Endothelial cell of umbilical vein (primary cell): ENCODE measurements around the gene MOB3B. TPM values are rescaled to one million over a fixed set of nuclear protein-coding genes. Genes with fewer than 3 reads are reported as not detected.

Source experiments
- BruUV-seq: library from RNA; stranded (reverse); fragments of 400-500 nt; replicated peaks from 2 replicates; lab custom pipeline; 2021; lab: Mats Ljungman, UMichigan
- CTCF ChIA-PET: fragments of 300-600, 350-600 bp; sonication (Branson Sonifier 250); formaldehyde crosslinking; loops from one replicate; lab custom pipeline; 2021; ENCODE audit warnings: antibody characterized with exemption, inconsistent platforms; lab: Charles Lee
- POLR2A ChIA-PET: fragments of 300-600, 350-600 bp; sonication (Branson Sonifier 250); formaldehyde crosslinking; loops from one replicate; lab custom pipeline; 2021; ENCODE audit warnings: antibody characterized with exemption, inconsistent platforms; lab: Charles Lee
- DNase-seq: peaks from one replicate; pipeline ENCODE4 v3.0.0-alpha.2; 2011; ENCODE audit warnings: low read depth, low spot score
- FAIRE-seq: peaks from 2 replicates; lab custom pipeline; 2011; peaks lifted over from hg19 to GRCh38; lab: Jason Lieb, UNC
- H2AFZ ChIP-seq: 2 replicates; pipeline ENCODE4 v1.6.0; 2012; ENCODE audit warnings: low read depth, low read length, control low read depth, inconsistent platforms
- H3K27ac ChIP-seq: 2 replicates; pipeline ENCODE4 v1.5.1; 2011; ENCODE audit warnings: low read depth, mild to moderate bottlenecking, control low read depth, low read length, moderate library complexity; ENCODE audit not compliant: insufficient read depth
- H3K27me3 ChIP-seq, 2 experiments: 2 replicates each; pipeline versions ENCODE4 v1.6.0 to v1.6.1; 2011; ENCODE audit warnings: low read length in 2 of 2, mixed read lengths in 1 of 2; ENCODE audit not compliant: control insufficient read depth in 2 of 2, insufficient read depth in 2 of 2
- H3K36me3 ChIP-seq, 2 experiments: 2 replicates in 1 of 2; 3 replicates in 1 of 2; pipeline ENCODE4 v1.5.1; 2011; ENCODE audit warnings: low read length in 2 of 2, mild to moderate bottlenecking in 1 of 2, moderate library complexity in 1 of 2; ENCODE audit not compliant: control insufficient read depth in 2 of 2, insufficient read depth in 2 of 2; ENCODE audit errors: extremely low read depth in 1 of 2
- H3K4me1 ChIP-seq: 3 replicates; pipeline ENCODE4 v1.5.1; 2011; ENCODE audit warnings: mild to moderate bottlenecking, low read length; ENCODE audit not compliant: control insufficient read depth, insufficient read depth; ENCODE audit errors: extremely low read depth
- H3K4me2 ChIP-seq: 2 replicates; pipeline ENCODE4 v1.6.1; 2011; ENCODE audit warnings: low read length, control low read depth, mixed read lengths; ENCODE audit not compliant: insufficient read depth
- H3K4me3 ChIP-seq, 3 experiments: fragments of 200-600 bp in 1 of 3; sonication (generic), shearing (Covaris generic) in 1 of 3; replicated peaks in 1 of 3; 2 replicates each; pipeline ENCODE4 v1.5.1; 2011 to 2016; ENCODE audit warnings: control low read depth in 3 of 3, low read length in 3 of 3, mild to moderate bottlenecking in 2 of 3, inconsistent platforms in 1 of 3, low read depth in 1 of 3, moderate library complexity in 1 of 3; ENCODE audit not compliant: insufficient read depth in 1 of 3
- H3K79me2 ChIP-seq: 2 replicates; pipeline ENCODE4 v1.6.0; 2012; ENCODE audit warnings: low read length, inconsistent platforms; ENCODE audit not compliant: control insufficient read depth, insufficient read depth
- H3K9ac ChIP-seq: replicated peaks from 2 replicates; pipeline ENCODE3; 2011; ENCODE audit warnings: low read length, control low read depth; ENCODE audit not compliant: insufficient read depth; ENCODE audit errors: extremely low read depth
- H3K9me1 ChIP-seq: replicated peaks from 3 replicates; pipeline ENCODE4 v1.6.0; 2011; ENCODE audit warnings: mild to moderate bottlenecking, low read length; ENCODE audit not compliant: control insufficient read depth, insufficient read depth; ENCODE audit errors: extremely low read depth
- H3K9me3 ChIP-seq: replicated peaks from 2 replicates; pipeline ENCODE4 v1.5.1; 2012; ENCODE audit warnings: low read length, inconsistent platforms; ENCODE audit not compliant: control insufficient read depth, insufficient read depth
- H4K20me1 ChIP-seq: replicated peaks from 2 replicates; pipeline ENCODE3; 2011; ENCODE audit warnings: mild to moderate bottlenecking, low read length; ENCODE audit not compliant: control insufficient read depth, insufficient read depth; ENCODE audit errors: extremely low read depth
- EZH2 ChIP-seq: IDR thresholded peaks from 2 replicates; pipeline ENCODE4 v1.6.1; 2012; ENCODE audit warnings: borderline replicate concordance, low read depth, mild to moderate bottlenecking, moderate library complexity, low read length, inconsistent platforms; ENCODE audit not compliant: severe bottlenecking
- FOS ChIP-seq: IDR thresholded peaks from 2 replicates; pipeline ENCODE4 v1.6.1; 2011; ENCODE audit warnings: mild to moderate bottlenecking, low read length, moderate library complexity, borderline replicate concordance; ENCODE audit not compliant: insufficient read depth
- GATA2 ChIP-seq: IDR thresholded peaks from 2 replicates; pipeline ENCODE4 v1.7.0; 2011; ENCODE audit warnings: low read depth, mild to moderate bottlenecking, moderate library complexity, mixed read lengths, low read length; ENCODE audit not compliant: insufficient read length, insufficient read depth
- JUN ChIP-seq: IDR thresholded peaks from 2 replicates; pipeline ENCODE4 v1.6.1; 2011; ENCODE audit warnings: borderline replicate concordance, low read depth; ENCODE audit not compliant: insufficient read length, insufficient read depth
- MYC ChIP-seq: IDR thresholded peaks from one replicate; pipeline ENCODE4 v1.6.1; 2011; ENCODE audit warnings: mild to moderate bottlenecking, low read depth, low read length
- POLR2A ChIP-seq: IDR thresholded peaks from 2 replicates; pipeline ENCODE4 v1.6.1; 2012; ENCODE audit warnings: low read depth, mild to moderate bottlenecking, control low read depth, low read length
- POLR2AphosphoS5 ChIP-seq: IDR thresholded peaks from 2 replicates; pipeline ENCODE4 v1.6.1; 2012; ENCODE audit warnings: low read depth, mild to moderate bottlenecking, control low read depth, low read length, moderate library complexity; ENCODE audit not compliant: insufficient read depth
- dilution Hi-C: fragments of 300-500 bp; cut with MboI; formaldehyde crosslinking; loops from one replicate; pipeline ENCODE4 v1.15.0; 2019; ENCODE audit warnings: low sequenced_read_pairs; ENCODE audit not compliant: extremely low pct_ligation_motif_present
- intact Hi-C: fragments of 100-400 bp; cut with micrococcal nuclease; formaldehyde crosslinking; loops from one replicate; pipeline ENCODE4 v1.10.0; 2022
- polyA plus RNA-seq, 4 experiments: library from polyadenylated mRNA; depleted of rRNA in 3 of 4; stranded (reverse) in 3 of 4; unstranded in 1 of 4; fragments of >200 nt; gene quantifications; 2 replicates each; pipeline versions ENCODE4 v1.2.1 to v1.2.3, GENCODE V29; 2011 to 2012; ENCODE audit warnings: missing spikeins in 1 of 4
- total RNA-seq: library from RNA; stranded (reverse); gene quantifications from 2 replicates; pipeline ENCODE4 v1.2.3, GENCODE V29; 2021
- TF ChIP-seq, protein P1 (sequence below), 2 donors: IDR thresholded peaks; 1 replicate in 1 of 2; 2 replicates in 1 of 2; pipeline ENCODE4 v1.5.1; 2011; ENCODE audit warnings: low read length in 2 of 2, mild to moderate bottlenecking in 2 of 2, moderate library complexity in 2 of 2, control low read depth in 1 of 2, inconsistent platforms in 1 of 2, low read depth in 1 of 2; ENCODE audit not compliant: insufficient read depth in 1 of 2; ENCODE audit errors: extremely low read depth in 1 of 2
- TF ChIP-seq, protein P2 (sequence below): IDR thresholded peaks from 2 replicates; pipeline ENCODE4 v1.6.1; 2011; ENCODE audit not compliant: insufficient read depth, insufficient read length

Gene MOB3B
- total and polyA plus RNA-seq, 2 donors (not counting 3 experiments of a cell fraction or from before 2014, with no cell fraction given), result 0.03 TPM; not detected in 1

DNA sequence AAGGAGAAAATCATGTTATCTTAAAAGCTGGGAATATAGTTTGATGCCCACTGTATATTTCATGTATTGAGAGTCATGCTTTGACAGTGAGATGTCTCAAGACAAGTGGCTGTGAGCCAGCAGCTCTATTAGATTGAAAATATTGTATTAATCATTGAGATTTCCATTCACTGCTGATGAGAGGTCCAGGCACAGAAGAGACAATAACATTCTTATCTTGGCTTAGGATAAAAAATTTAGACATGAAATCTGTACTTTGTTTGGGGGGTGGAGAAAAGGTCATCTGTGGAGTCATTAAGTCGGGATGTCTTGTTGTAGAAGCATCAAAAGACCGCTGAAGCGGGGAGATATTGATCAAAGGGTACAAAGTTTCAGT lies 134.8 kb downstream of the MOB3B start:
- DNase-seq, result no peak

More for the DNA sequence above, 134.8 kb downstream of the MOB3B start:
- H4K20me1 ChIP-seq, result no peaks in the 10 kb centered on the region
- H3K36me3 ChIP-seq, result no peaks in the 10 kb centered on the region
- CTCF ChIA-PET, result interaction anchor here (1.1 to 1.2 kb wide), 2 partner anchors 11 to 135 kb away, joined by 3 to 4 read pairs; partner anchors contain the start of gene MOB3B
- peaks cover 5% of the 10 kb centered on the region for H3K4me1 ChIP-seq
- H3K4me2 ChIP-seq, result no peak overlapping the region
- H2AFZ ChIP-seq, result no peak overlapping the region
- H3K79me2 ChIP-seq, result no peaks in the 10 kb centered on the region
- FAIRE-seq, result no peak
- no TSS peak for BruUV-seq
- TF ChIP-seq POLR2A (no peak), GATA2 (no peak), JUN (no peak), FOS (no peak), EZH2 (no peak), MYC (no peak), POLR2AphosphoS5 (no peak)
- TF ChIP-seq, protein P1, sequence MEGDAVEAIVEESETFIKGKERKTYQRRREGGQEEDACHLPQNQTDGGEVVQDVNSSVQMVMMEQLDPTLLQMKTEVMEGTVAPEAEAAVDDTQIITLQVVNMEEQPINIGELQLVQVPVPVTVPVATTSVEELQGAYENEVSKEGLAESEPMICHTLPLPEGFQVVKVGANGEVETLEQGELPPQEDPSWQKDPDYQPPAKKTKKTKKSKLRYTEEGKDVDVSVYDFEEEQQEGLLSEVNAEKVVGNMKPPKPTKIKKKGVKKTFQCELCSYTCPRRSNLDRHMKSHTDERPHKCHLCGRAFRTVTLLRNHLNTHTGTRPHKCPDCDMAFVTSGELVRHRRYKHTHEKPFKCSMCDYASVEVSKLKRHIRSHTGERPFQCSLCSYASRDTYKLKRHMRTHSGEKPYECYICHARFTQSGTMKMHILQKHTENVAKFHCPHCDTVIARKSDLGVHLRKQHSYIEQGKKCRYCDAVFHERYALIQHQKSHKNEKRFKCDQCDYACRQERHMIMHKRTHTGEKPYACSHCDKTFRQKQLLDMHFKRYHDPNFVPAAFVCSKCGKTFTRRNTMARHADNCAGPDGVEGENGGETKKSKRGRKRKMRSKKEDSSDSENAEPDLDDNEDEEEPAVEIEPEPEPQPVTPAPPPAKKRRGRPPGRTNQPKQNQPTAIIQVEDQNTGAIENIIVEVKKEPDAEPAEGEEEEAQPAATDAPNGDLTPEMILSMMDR (IDR thresholded peaks at IDR 0.05; ENCODE audit: extremely low read depth in 1 of 2, insufficient read depth in 1 of 2, low read depth in 1 of 2, low read length in 2 of 2), result no peak
- TF ChIP-seq, protein P2, sequence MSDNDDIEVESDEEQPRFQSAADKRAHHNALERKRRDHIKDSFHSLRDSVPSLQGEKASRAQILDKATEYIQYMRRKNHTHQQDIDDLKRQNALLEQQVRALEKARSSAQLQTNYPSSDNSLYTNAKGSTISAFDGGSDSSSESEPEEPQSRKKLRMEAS, result no peak
- H3K9me3 ChIP-seq, result no peaks in the 10 kb centered on the region
- H3K4me3 ChIP-seq, result no peak overlapping the region
- dilution Hi-C loops (no loop called here), intact Hi-C loops (loop anchor here (1.0 kb wide), 1 partner anchor 134 kb away; the partner anchor contains the start of gene MOB3B)
- no peak overlapping the region for H3K9ac ChIP-seq
- H3K27me3 ChIP-seq, result peaks cover 6 to 17% of the 10 kb centered on the region in 2 experiments
- no peak overlapping the region for H3K27ac ChIP-seq
- no peaks in the 10 kb centered on the region for H3K9me1 ChIP-seq
- POLR2A ChIA-PET, result interaction anchor here (0.6 kb wide), 1 partner anchor 283 kb away, joined by 3 read pairs; no protein-coding TSS in a partner anchor
